Activated T-helper 1 cell treated with anti-CD3 and anti-CD28 coated beads, Interleukin-12 subunit alpha, Interleukin-12 subunit beta, Interleukin-2, Interleukin-4 antibody, amounts not matched to agents 30 ng/mL and 10 ng/mL and 1 ng/mL, durations not matched to agents 14 hours and 24 hours and 36 hours (primary cell): Measurements from ENCODE around the gene ZNF646. TPM values are rescaled to one million over a fixed set of nuclear protein-coding genes. Genes with fewer than 3 reads are reported as not detected.

Experiments used
- DNase-seq: peaks from one replicate; pipeline ENCODE4 v3.0.0; 2021; ENCODE audit warnings: low spot score
- H3K27ac Mint-ChIP-seq: one replicate; pipeline ENCODE4 v1.8.0; 2021; ENCODE audit warnings: mild to moderate bottlenecking, mixed read lengths
- H3K27me3 Mint-ChIP-seq: one replicate; pipeline ENCODE4 v1.8.0; 2022; ENCODE audit warnings: mild to moderate bottlenecking, moderate library complexity, mixed read lengths; ENCODE audit not compliant: insufficient read depth
- H3K36me3 Mint-ChIP-seq: one replicate; pipeline ENCODE4 v1.8.0; 2021; ENCODE audit warnings: low read depth, mixed read lengths
- H3K4me1 Mint-ChIP-seq: one replicate; pipeline ENCODE4 v1.8.0; 2021; ENCODE audit warnings: low read depth, mixed read lengths
- H3K4me3 Mint-ChIP-seq: one replicate; pipeline ENCODE4 v1.8.0; 2021; ENCODE audit warnings: mild to moderate bottlenecking, moderate library complexity, mixed read lengths
- H3K9me3 Mint-ChIP-seq: one replicate; pipeline ENCODE4 v1.8.0; 2021; ENCODE audit warnings: mixed read lengths
- intact Hi-C: fragments of 100-400 bp; cut with micrococcal nuclease; formaldehyde crosslinking; loops from one replicate; pipeline ENCODE4 v1.15.1; 2024
- total RNA-seq: library from RNA; stranded (reverse); gene quantifications from 2 replicates; pipeline ENCODE4 v1.2.3, GENCODE V29; 2022

ZNF646 gene
- total RNA-seq, 1 donor from 2014 or later, result 26.1 TPM

DNA sequence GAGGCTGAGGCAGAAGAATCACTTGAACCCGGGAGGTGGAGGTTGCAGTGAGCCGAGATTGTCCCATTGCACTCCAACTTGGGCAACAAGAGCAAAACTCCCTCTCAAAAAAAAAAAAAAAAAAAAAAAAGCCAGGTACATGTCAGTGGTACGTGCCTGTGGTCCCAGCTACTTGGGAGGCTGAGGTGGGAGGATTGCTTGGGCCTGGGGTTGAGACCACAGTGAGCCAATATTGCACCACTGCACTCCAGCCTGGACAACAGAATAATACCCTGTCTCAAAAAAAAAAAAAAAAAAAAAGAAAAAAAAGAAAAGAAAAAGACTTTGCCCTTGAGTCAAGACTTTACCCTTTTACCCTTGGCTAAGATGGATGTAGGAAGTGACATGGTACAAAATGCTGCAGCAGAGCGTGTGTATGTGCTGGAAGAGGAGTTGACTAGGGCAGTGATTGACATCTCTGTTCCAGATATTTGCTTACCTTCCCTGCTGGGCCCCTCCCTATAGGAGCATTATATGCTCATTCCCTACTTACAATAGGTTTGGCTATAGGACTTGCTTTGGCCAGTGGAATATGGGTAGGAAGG, 30.2 kb upstream of the ZNF646 start:
- DNase-seq, result no peak
- intact Hi-C loops, result no loop called here
- Mint-ChIP-seq H3K36me3 (peaks cover 11% of the 10 kb centered on the region), H3K27me3 (no peaks in the 10 kb centered on the region), H3K27ac (no peak overlapping the region), H3K4me3 (no peak overlapping the region), H3K4me1 (no peaks in the 10 kb centered on the region), H3K9me3 (no peaks in the 10 kb centered on the region)

- no peaks in the 10 kb centered on the region for H3K9me3 Mint-ChIP-seq
- H3K27me3 Mint-ChIP-seq, result no peaks in the 10 kb centered on the region
- no peak overlapping the region for H3K27ac Mint-ChIP-seq
- DNase-seq, result no peak
- intact Hi-C loops, result no loop called here
- H3K4me1 Mint-ChIP-seq, result peaks cover 10% of the 10 kb centered on the region
- H3K4me3 Mint-ChIP-seq, result no peak overlapping the region
- peaks cover 3% of the 10 kb centered on the region for H3K36me3 Mint-ChIP-seq
These were observed 23.8 kb upstream of the ZNF646 start for GRCh38 chr16:31050280-31051030.

- no peaks in the 10 kb centered on the region for H3K27me3 Mint-ChIP-seq
- H3K4me3 Mint-ChIP-seq, result no peak overlapping the region
- no peaks in the 10 kb centered on the region for H3K9me3 Mint-ChIP-seq
- H3K36me3 Mint-ChIP-seq, result peaks cover 3% of the 10 kb centered on the region
- H3K27ac Mint-ChIP-seq, result no peak overlapping the region
- DNase-seq, result no peak
- intact Hi-C loops, result no loop called here
- peaks cover 10% of the 10 kb centered on the region for H3K4me1 Mint-ChIP-seq
These were observed 22.1 kb upstream of the ZNF646 start for GRCh38 chr16:31052114-31052513.

GRCh38 chr16:31055613-31056012, 18.6 kb upstream of the ZNF646 start:
- H3K36me3 Mint-ChIP-seq, result peaks cover 11% of the 10 kb centered on the region
- peaks cover 10% of the 10 kb centered on the region for H3K4me1 Mint-ChIP-seq
- no peaks in the 10 kb centered on the region for H3K9me3 Mint-ChIP-seq
- H3K27me3 Mint-ChIP-seq, result no peaks in the 10 kb centered on the region
- intact Hi-C loops, result no loop called here
- no peak overlapping the region for H3K27ac Mint-ChIP-seq
- no peak overlapping the region for H3K4me3 Mint-ChIP-seq
- DNase-seq, result no peak

DNA sequence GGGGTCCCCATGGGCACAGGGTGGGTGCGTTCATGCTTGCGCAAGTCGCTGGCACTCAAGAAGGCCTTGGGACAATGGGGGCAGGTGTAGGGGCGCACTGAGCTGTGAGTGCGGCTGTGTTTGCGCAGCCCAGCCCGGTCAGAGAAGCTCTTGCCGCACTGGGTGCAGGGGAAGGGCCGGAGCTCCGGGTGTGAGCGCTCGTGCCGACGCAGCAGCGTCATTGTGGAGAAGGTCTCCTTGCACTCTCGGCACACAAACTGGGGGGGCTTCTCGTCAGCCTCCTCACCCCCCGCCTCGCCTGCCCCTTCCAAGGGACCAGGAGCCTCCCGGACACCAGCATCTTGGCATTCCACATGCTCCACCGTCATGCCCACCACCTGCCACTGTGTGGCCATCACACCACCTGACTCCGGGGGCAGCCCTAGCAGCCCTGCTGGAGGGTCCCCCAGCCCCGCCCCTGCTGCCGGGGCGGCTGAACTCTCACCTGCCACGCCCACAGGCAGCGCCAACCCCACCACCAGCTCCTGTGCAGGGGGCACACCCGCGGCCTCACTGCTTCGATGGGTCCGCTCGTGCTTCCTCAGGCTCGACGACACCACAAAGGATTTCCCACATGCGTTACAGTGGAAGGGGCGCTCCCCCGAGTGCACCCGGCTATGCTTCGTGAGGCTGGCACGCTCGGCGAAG, 13.0 kb upstream of the ZNF646 start:
- peaks cover 24% of the 10 kb centered on the region for H3K36me3 Mint-ChIP-seq
- DNase-seq, result no peak
- H3K27me3 Mint-ChIP-seq, result no peaks in the 10 kb centered on the region
- intact Hi-C loops, result no loop called here
- no peak overlapping the region for H3K4me3 Mint-ChIP-seq
- no peaks in the 10 kb centered on the region for H3K9me3 Mint-ChIP-seq
- no peak overlapping the region for H3K27ac Mint-ChIP-seq
- H3K4me1 Mint-ChIP-seq, result peaks cover 33% of the 10 kb centered on the region

GRCh38 chr16:31061813-31062440, 12.3 kb upstream of the ZNF646 start:
- no peaks in the 10 kb centered on the region for H3K27me3 Mint-ChIP-seq
- intact Hi-C loops, result no loop called here
- no peaks in the 10 kb centered on the region for H3K9me3 Mint-ChIP-seq
- peaks cover 24% of the 10 kb centered on the region for H3K36me3 Mint-ChIP-seq
- no peak overlapping the region for H3K27ac Mint-ChIP-seq
- DNase-seq, result no peak
- H3K4me1 Mint-ChIP-seq, result peaks cover 39% of the 10 kb centered on the region
- no peak overlapping the region for H3K4me3 Mint-ChIP-seq

DNA sequence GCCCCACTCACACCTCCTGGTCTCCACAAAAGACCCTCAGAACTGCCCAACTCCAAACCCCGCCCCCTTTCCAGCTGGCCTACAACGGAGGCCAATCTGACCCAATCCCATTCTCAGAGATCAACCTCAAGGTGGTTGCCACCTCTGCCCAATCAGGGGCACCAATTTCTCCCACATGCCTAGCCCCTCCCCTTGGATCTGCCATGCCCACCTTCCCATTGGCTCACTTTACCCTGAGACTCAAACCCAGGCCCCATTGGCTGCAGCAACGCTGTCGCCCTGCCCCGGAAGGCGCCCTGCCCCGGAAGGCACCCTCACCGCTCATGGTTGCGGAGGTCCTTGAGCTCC, 10.8 kb upstream of the ZNF646 start:
- Mint-ChIP-seq H3K27me3 (no peaks in the 10 kb centered on the region), H3K4me3 (peak overlapping the region; percentile 57), H3K4me1 (peaks cover 47% of the 10 kb centered on the region), H3K27ac (peak overlapping the region; percentile 1), H3K9me3 (no peaks in the 10 kb centered on the region), H3K36me3 (peaks cover 27% of the 10 kb centered on the region)
- DNase-seq, result no peak
- intact Hi-C loops, result no loop called here

DNA sequence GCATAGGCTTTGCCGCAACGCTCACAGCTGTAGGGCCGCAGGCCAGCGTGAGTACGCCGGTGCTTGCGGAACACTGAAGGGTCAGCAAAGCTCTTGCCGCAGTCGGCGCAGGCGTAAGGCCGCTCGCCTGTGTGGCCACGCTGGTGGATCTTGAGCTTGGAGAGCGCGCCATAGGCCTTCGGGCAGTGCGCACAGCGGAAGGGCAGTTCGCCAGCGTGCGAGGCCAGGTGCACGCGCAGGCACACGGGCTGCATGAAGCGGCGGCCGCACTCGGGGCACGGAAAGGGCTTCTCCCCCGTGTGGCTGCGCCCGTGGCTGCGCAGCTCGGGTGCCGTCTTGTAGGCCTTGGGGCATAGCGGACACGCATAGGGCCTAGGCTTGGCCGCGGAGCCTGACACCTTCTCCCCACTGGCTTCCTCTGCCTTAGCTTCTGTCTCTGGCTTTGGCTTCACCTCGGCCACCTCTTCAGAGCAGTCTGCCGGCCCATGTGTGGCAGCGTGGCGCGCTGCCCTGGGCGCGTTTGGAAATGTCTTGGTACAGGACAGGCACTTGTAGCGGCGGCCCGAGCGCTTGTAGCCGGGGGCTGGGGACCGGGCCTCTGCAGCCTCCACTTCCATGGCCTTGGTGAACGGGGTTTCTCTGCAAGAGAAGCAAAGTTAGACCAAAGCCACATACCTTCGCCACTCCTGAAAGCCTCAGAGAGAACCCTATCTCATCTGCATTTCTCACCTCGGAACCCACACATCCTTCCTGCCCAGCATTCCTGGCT, 10.2 kb upstream of the ZNF646 start:
- peaks cover 50% of the 10 kb centered on the region for H3K4me1 Mint-ChIP-seq
- peaks cover 27% of the 10 kb centered on the region for H3K36me3 Mint-ChIP-seq
- DNase-seq, result peak; percentile 33
- intact Hi-C loops, result no loop called here
- H3K4me3 Mint-ChIP-seq, result peak overlapping the region; percentile 76
- no peaks in the 10 kb centered on the region for H3K27me3 Mint-ChIP-seq
- H3K27ac Mint-ChIP-seq, result peak overlapping the region; percentile 68
- H3K9me3 Mint-ChIP-seq, result no peaks in the 10 kb centered on the region

DNA sequence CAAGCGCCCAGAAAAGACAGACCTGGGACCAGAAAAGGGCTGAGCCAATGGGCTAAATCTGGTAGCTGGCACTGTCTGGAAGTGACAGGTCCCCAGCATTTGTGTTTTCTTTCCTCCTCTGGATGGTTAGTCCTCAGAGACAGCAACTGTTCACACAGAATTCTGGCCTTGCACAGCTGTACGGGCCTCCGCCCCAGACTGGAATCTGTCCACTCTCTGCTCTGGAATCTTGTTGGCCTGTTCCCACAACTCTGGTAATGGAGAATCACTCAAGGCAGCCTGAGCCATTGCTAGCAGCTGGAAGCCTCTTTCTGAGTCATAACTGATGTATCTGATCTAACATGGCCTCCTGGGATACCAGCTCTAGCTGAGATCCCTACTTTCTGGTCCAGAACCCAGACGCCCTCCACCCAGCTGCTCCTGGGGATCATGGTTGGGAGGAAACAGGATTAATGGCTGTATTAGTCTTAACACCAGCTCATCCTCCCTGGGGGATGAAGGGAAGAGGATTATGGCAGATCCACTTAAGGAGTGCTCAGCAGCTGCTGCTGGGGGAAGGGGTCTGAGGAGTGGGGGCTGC, 9.2 kb upstream of the ZNF646 start:
- intact Hi-C loops, result no loop called here
- no peaks in the 10 kb centered on the region for H3K27me3 Mint-ChIP-seq
- peak overlapping the region; percentile 76 for H3K4me3 Mint-ChIP-seq
- no peaks in the 10 kb centered on the region for H3K9me3 Mint-ChIP-seq
- peak overlapping the region; percentile 70 for H3K27ac Mint-ChIP-seq
- no peak for DNase-seq
- H3K4me1 Mint-ChIP-seq, result peaks cover 56% of the 10 kb centered on the region
- H3K36me3 Mint-ChIP-seq, result peaks cover 24% of the 10 kb centered on the region

DNA sequence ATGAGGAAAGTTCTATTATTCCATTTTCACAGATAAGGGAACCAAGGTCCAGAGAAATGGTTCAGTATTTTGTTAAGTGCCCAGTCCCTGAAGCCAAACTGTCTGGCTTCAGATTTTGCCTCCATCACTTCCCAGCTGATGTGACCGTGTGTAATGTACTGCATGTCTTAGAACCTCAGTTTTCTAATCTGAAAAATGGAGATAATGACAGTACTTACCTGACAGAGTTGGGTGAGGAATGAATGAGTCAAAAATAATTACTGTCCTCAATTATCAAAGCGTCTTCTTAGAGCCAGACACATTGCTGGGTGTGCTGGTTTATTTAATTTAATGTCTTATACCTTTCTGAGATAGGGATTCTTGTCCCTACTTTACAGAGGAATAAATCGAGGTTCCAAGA, 6.9 kb upstream of the ZNF646 start:
- Mint-ChIP-seq H3K36me3 (peaks cover 18% of the 10 kb centered on the region), H3K27ac (no peak overlapping the region), H3K27me3 (no peaks in the 10 kb centered on the region), H3K9me3 (no peaks in the 10 kb centered on the region), H3K4me1 (peaks cover 66% of the 10 kb centered on the region), H3K4me3 (no peak overlapping the region)
- intact Hi-C loops, result no loop called here
- no peak for DNase-seq

DNA sequence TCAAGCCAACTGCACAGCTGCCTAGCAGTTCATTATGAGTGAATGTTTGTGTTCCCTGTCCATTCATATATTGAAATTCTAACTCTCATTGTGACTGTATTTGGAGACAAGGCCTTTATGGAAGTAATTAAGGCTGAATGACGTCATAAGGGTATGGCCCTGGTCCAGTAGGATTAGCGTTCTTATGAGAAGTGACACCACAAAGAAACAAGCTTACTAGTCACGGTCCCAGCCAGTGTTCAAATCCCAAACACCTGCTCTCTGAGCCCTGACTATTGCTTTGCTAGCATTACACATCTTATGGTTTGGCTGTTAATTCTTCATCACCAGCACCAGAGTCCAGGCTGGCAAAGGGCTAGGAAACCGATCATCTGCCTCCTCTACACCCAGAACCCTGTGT, 2.4 kb upstream of the ZNF646 start:
- DNase-seq, result no peak
- Mint-ChIP-seq H3K9me3 (no peaks in the 10 kb centered on the region), H3K27me3 (no peaks in the 10 kb centered on the region), H3K36me3 (peaks cover 19% of the 10 kb centered on the region), H3K4me1 (peaks cover 49% of the 10 kb centered on the region), H3K27ac (peak overlapping the region; percentile 93), H3K4me3 (peak overlapping the region; percentile 99)
- intact Hi-C loops, result loop anchor here (2.0 to 10.0 kb wide), 4 partner anchors 283 to 1210 kb away; partner anchors contain the start of genes CDIPT, CFAP119, ITGAX and RNF40

GRCh38 chr16:31072540-31073141, 1.6 kb upstream of the ZNF646 start:
- peaks cover 19% of the 10 kb centered on the region for H3K36me3 Mint-ChIP-seq
- peak; percentile 17 for DNase-seq
- H3K27me3 Mint-ChIP-seq, result no peaks in the 10 kb centered on the region
- intact Hi-C loops, result loop anchor here (2.0 to 10.0 kb wide), 4 partner anchors 282 to 1210 kb away; partner anchors contain the start of genes CDIPT, CFAP119, ITGAX and RNF40
- peak overlapping the region; percentile 99 for H3K4me3 Mint-ChIP-seq
- H3K4me1 Mint-ChIP-seq, result peaks cover 43% of the 10 kb centered on the region
- H3K27ac Mint-ChIP-seq, result peak overlapping the region; percentile 93
- H3K9me3 Mint-ChIP-seq, result no peaks in the 10 kb centered on the region
